Peyer's patch (tissue), 4 donors: ENCODE measurements around the gene PLPP4. TPM values are rescaled to one million over a fixed set of nuclear protein-coding genes. Genes with fewer than 3 reads are reported as not detected.

Source experiments
- DNase-seq, 3 donors: peaks; one replicate each; pipeline ENCODE4 v3.0.0-alpha.2; 2017 to 2019
- H3K27ac ChIP-seq, 4 donors: fragments of 200-600 bp; sonication (generic); one replicate each; pipeline ENCODE4 v1.5.1; 2016 to 2019
- H3K27me3 ChIP-seq, 2 donors: fragments of 200-600 bp; sonication (generic); one replicate each; pipeline ENCODE4 v1.5.1; 2019
- H3K36me3 ChIP-seq, 3 donors: fragments of 200-600 bp; sonication (generic); one replicate each; pipeline ENCODE4 v1.5.1; 2016 to 2019
- H3K4me1 ChIP-seq, 4 donors: fragments of 200-600 bp; sonication (generic); one replicate each; pipeline ENCODE4 v1.5.1; 2016 to 2019
- H3K4me3 ChIP-seq, 4 donors: fragments of 200-600 bp; sonication (generic); 1 replicate in 3 of 4; 2 replicates in 1 of 4; pipeline ENCODE4 v1.5.1; 2016 to 2019; ENCODE audit warnings: mild to moderate bottlenecking in 1 of 4
- H3K9me3 ChIP-seq, 4 donors: fragments of 200-600 bp; sonication (generic); one replicate each; pipeline ENCODE4 v1.5.1; 2016 to 2019; ENCODE audit warnings: mild to moderate bottlenecking in 1 of 4
- POLR2A ChIP-seq, 2 donors: fragments of 450-650 bp; IDR thresholded peaks; one replicate each; pipeline ENCODE4 v1.5.1; 2017; ENCODE audit warnings: antibody characterized with exemption in 2 of 2, mild to moderate bottlenecking in 2 of 2, moderate library complexity in 2 of 2
- total RNA-seq, 4 donors: library from RNA; depleted of rRNA; stranded (reverse); fragments of >200 nt; gene quantifications; one replicate each; pipeline ENCODE4 v1.1.0, GENCODE V29; 2016
- TF ChIP-seq, protein P1 (sequence below), 6 experiments: fragments of 450-650 bp in 4 of 6; fragments of 200-600 bp in 2 of 6; sonication (generic) in 1 of 6; IDR thresholded peaks; one replicate each; pipeline ENCODE4 v1.5.1; 2017 to 2019; ENCODE audit warnings: antibody characterized with exemption in 6 of 6, mild to moderate bottlenecking in 3 of 6, moderate library complexity in 1 of 6

The PLPP4 gene
- total RNA-seq, 4 donors from 2014 or later: 1.3 TPM; not detected in 3

DNA sequence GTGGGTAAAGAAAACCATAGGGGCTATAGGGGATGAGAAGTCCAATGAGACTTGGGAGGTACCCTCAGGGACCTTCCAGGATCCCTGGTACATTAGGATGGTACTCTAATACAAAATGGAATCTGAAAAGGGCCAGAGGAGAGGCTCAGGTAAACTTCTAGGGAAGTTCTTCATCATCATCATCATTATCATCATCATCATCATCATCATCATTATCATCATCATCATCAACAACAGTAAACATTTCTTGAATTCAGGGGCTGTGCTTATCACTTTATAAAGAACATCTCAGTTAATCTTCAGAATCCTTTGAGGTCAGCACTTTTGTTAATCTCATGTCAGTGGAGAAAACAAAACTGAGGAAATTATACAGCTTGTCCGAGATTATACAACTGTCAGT lies 50.1 kb downstream of the PLPP4 start:
- Histone ChIP-seq H3K4me3 (no peak overlapping the region), H3K36me3 (no peaks in the 10 kb centered on the region), H3K9me3 (no peaks in the 10 kb centered on the region), H3K27me3 (no peaks in the 10 kb centered on the region), H3K27ac (no peak overlapping the region), H3K4me1 (no peaks in the 10 kb centered on the region)
- no peak for DNase-seq
- no peak for TF ChIP-seq POLR2A (IDR thresholded peaks at IDR 0.05)
- TF ChIP-seq, protein P1, sequence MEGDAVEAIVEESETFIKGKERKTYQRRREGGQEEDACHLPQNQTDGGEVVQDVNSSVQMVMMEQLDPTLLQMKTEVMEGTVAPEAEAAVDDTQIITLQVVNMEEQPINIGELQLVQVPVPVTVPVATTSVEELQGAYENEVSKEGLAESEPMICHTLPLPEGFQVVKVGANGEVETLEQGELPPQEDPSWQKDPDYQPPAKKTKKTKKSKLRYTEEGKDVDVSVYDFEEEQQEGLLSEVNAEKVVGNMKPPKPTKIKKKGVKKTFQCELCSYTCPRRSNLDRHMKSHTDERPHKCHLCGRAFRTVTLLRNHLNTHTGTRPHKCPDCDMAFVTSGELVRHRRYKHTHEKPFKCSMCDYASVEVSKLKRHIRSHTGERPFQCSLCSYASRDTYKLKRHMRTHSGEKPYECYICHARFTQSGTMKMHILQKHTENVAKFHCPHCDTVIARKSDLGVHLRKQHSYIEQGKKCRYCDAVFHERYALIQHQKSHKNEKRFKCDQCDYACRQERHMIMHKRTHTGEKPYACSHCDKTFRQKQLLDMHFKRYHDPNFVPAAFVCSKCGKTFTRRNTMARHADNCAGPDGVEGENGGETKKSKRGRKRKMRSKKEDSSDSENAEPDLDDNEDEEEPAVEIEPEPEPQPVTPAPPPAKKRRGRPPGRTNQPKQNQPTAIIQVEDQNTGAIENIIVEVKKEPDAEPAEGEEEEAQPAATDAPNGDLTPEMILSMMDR (IDR thresholded peaks at IDR 0.05): no peak

DNA sequence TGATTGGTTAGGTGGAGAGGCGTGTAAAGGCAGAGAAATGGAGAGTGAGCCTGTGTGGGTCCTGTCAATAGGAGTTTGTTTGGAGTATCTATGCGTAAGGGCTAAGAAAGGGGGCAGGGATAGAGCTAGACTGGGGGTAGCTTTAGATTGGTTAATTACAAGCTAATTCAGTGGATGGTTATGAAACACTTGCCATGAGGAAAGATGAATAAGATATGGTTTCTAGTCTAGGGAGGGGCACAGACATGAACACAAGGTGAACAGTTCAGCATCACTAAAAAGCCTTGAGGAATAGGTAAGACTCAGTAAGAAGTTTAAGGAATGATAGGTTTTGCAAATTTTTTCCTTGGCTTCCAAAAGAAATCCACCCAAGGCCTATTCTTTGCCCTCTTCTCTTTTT lies 50.6 kb downstream of the PLPP4 start:
- no peaks in the 10 kb centered on the region for H3K27me3 ChIP-seq
- no peak for DNase-seq
- no peak overlapping the region for H3K27ac ChIP-seq
- no peak overlapping the region for H3K4me3 ChIP-seq
- H3K36me3 ChIP-seq: no peaks in the 10 kb centered on the region
- TF ChIP-seq, protein P1 (IDR thresholded peaks at IDR 0.05): no peak
- TF ChIP-seq POLR2A (IDR thresholded peaks at IDR 0.05): no peak
- H3K9me3 ChIP-seq: no peaks in the 10 kb centered on the region
- no peaks in the 10 kb centered on the region for H3K4me1 ChIP-seq

DNA sequence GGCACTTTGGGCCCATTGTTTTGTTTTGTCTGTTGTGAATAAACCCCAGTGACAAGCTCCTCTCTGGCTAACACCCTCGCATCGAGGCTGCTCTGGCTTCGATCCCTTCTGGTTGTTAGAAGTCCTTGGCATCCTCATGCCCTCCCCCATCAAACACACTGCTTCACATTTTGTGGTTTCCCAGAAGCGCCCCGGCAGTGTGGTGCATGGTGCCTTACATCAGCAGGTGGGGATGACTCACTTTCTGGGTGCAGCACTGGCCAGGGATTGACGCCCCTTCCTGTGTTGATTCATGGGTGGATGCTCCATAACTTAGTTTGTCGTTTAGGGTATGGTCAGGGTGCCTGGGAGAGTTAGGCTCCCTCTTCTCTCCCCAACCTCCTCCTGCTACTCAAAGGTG lies 51.4 kb downstream of the PLPP4 start:
- no peak for TF ChIP-seq POLR2A (IDR thresholded peaks at IDR 0.05)
- TF ChIP-seq, protein P1 (IDR thresholded peaks at IDR 0.05): no peak
- no peak overlapping the region for H3K27ac ChIP-seq
- no peak for DNase-seq
- no peaks in the 10 kb centered on the region for H3K27me3 ChIP-seq
- H3K9me3 ChIP-seq: no peaks in the 10 kb centered on the region
- no peak overlapping the region for H3K4me3 ChIP-seq
- H3K4me1 ChIP-seq: no peaks in the 10 kb centered on the region
- H3K36me3 ChIP-seq: no peaks in the 10 kb centered on the region

DNA sequence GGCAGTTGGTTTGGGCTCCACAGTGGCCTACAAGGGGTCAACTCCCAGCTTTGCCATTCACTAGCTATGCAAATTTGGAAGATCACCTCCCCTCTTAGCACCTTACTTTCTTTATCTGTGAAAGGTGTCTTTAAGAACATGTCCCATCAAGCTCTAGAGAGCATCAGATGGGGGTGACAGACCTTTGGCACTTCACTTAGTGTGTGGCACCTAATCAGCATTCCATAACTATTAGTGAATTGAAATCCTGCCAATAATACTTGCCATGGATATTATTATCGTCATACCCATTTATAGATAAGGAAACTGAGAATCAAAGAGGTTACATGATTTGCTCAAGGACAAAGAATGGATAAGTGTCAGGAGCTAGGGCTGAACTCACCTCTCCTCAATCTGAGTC lies 51.9 kb downstream of the PLPP4 start:
- no peaks in the 10 kb centered on the region for H3K27me3 ChIP-seq
- H3K4me1 ChIP-seq: no peaks in the 10 kb centered on the region
- no peaks in the 10 kb centered on the region for H3K36me3 ChIP-seq
- no peaks in the 10 kb centered on the region for H3K9me3 ChIP-seq
- no peak overlapping the region for H3K27ac ChIP-seq
- H3K4me3 ChIP-seq: no peak overlapping the region
- TF ChIP-seq POLR2A (IDR thresholded peaks at IDR 0.05): no peak
- TF ChIP-seq, protein P1 (IDR thresholded peaks at IDR 0.05): no peak
- no peak for DNase-seq

DNA sequence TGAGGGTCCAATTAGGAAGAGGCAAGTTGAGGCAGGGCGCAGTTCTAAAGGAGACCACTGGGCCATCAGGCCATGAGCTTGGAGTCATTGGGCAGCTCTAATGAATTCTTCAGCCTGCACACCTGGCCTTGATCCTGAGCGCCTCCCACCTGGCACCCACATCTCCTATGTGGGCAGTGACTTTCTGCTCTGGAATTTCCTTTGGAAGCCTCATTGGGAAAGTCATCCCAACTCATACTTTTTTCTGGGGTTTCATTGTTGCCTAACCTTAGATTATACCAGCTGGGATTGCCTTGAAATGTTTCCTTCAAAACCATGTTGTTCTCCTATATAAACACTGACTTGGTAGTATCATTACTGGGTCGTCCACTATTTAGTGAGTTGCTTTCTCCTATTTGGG lies 54.1 kb downstream of the PLPP4 start:
- no peaks in the 10 kb centered on the region for H3K27me3 ChIP-seq
- no peak for DNase-seq
- H3K27ac ChIP-seq: no peak overlapping the region
- H3K9me3 ChIP-seq: no peaks in the 10 kb centered on the region
- no peaks in the 10 kb centered on the region for H3K36me3 ChIP-seq
- no peaks in the 10 kb centered on the region for H3K4me1 ChIP-seq
- no peak overlapping the region for H3K4me3 ChIP-seq
- TF ChIP-seq, protein P1 (IDR thresholded peaks at IDR 0.05): no peak
- TF ChIP-seq POLR2A (IDR thresholded peaks at IDR 0.05): no peak

DNA sequence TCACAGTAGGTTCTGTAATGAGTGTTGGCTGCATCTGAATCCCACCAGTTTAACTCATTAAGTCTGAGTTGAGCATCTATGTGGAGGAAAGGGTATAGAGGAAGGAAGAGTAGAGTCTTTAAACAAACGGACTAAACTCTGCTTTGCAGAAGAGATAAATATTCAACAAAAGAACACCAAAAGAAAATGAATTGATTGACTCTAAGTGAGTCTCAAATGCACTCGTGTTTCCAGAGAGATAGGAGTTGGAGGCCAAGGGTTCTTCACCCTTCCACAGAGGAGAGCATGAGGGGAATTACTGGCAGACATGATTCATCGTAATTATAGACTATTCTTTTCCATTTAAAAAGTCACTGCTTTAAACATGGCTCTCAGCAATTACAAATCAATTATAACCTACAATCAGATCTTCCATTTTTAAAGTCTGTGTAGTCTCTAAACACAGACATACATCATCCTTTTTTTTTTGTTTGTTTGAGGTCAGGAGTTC lies 56.3 kb downstream of the PLPP4 start:
- H3K4me1 ChIP-seq: no peaks in the 10 kb centered on the region
- DNase-seq: no peak
- TF ChIP-seq POLR2A (IDR thresholded peaks at IDR 0.05): no peak
- TF ChIP-seq, protein P1 (IDR thresholded peaks at IDR 0.05): no peak
- H3K36me3 ChIP-seq: no peaks in the 10 kb centered on the region
- H3K27ac ChIP-seq: no peak overlapping the region
- no peaks in the 10 kb centered on the region for H3K9me3 ChIP-seq
- H3K27me3 ChIP-seq: no peaks in the 10 kb centered on the region
- H3K4me3 ChIP-seq: no peak overlapping the region
